Measurements from ENCODE around the gene NBEA.

The NBEA gene

DNA sequence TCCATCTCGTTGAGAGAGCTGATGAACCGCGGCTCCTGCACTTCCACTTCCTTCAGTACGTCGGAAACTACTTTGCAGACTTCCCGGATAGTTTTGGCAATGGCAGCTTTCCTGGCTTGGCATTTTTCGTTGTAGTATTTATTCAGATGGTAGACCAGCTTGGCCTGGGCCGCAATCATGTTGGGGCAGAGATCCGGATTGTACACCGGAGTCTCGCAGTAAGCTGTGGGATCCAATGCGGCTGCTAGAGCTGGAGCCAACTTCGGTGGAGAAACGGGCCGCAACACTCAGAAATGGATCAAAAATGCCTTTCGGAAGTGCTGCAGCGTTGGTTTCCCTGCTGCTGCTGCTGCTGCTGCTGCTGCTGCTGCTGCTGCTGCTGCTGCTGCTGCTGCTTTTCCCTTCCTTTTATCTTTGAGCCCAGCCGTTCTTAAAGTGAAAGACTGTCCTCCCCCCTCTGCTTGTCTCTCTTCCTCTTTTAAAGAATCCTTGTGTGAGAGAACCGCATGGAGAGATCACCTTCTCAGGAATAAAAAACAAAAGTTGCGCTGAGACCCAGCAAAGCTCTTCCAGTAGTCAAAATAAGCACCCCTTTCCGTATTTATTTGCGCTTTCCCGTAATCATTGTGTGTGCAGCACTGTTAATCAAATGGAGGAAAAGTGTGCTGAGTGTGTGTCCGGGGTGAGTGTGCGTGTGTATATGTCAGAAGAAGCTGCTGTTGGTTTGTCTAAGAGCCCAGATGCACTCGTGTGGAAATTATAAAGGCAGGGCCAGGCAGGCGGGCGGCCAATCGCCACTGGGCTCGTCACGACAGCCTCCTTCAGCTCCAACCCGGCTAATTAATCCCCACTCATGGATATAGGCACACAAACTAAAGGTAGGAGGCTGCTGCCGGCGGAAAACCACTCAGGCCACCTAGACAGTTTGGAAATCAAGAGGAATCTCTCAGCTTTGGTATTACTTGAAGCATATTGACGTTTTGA lies 534.2 kb downstream of the NBEA start, which contains the start of gene MAB21L1:
MAB21L1 (minus strand) TSS at position 730 of the 984 bp plus-strand sequence; CDS start at position 179, 551 bp downstream.
- no peak for DNase-seq (ENCODE audit: low spot score)

DNA sequence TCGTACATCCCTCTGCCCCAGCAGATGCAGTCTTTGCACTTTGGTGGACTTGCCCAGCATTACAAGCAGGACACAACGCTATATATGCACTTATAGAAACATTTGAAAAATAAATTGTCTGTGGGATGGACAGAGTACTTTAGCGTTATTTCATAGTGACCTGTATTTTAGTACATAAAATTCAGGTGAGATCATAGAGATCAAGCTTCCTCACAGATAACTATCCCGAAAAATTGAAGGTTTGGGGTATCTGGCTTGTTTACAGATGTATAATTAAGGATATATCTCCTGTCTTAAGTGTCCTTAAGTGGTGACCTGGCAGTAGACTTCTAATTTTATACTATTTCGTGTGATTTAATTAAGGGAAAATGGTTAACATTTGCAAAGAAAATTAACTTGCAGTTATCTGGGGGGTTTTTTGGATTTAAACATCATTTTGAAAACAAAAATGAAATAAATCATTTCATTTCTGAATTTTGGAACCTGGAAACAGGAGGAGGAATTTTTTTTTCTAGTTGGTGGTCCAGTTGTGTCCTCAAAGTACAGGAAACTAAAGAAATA lies 535.4 kb downstream of the NBEA start:
- DNase-seq (ENCODE audit: low spot score): no peak

DNA sequence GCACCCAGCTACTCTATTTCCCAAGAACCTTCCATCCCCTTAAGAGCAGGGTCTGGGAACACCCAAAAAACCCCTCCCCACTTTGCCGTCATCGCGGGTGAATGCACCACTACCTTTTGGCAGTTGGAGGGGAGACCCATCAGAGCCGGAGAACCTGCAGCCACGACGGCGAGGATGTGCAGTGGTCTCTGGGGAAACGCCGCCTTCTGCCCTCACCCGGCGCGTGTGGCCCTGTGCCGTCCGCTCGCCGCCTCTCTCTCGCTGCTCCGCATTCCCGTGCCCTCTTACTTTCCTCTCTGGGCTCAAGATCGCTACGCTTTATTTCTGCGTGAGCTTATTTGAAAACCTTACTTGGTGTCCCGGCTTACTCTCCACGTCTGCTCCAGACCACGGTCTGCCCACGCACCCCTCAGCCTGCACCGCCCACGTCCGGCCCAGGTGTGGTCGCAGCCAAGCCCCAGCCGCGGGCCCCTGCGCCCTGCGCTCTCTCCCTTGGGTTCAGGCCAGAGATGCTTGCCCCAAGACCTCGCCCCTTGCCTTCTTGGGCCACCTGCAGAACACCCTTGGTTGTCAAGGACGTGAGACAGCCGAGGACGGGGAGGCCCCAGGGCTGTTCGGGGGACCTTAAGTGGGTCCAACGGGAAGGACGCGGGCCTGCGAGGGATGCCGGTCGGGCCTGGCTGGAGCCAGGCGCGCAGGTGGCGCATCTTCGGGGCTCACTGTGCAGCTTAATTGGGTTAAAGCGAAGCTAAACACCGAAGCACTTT lies 536.4 kb downstream of the NBEA start:
- DNase-seq (ENCODE audit: low spot score): no peak

DNA sequence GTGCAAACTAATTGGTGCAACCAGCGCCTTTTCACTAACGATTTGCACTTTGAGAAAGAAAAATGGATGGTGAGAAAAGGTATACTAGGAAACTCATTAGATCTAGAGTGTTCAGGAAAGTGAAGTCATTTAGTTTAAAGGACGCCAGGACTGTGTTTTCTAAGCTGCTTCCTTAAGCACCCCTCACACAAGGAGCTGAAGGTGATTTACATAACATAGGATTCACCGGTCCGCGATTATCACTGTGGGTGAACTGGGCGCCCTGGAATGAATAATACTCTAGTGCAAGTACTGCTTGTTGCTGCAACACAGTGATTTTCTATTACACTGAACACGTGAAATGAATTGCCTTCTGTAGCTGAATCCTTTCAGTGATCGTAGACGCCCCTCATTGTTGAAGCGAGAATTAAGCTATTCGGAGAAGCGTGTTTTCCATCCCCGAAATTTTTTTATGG lies 537.0 kb downstream of the NBEA start:
- no peak for DNase-seq (ENCODE audit: low spot score)

DNA sequence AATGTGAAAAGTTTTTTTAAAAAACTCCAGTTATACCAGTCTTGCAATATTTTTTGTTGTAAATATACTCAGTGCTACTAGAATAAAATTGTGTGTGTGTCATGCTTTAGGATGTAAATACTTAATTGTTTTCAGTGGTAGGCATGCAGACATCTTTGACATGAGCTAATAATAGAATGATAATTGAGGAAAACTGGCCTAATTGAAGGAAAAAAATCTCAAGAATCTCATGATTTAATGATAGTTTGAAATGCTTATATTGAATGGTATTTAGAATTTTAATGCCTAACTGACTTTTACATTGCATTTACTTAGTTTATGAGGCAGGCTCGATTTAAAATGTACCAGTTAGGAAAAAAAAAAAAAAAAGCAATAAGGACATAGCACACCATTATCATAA lies 537.6 kb downstream of the NBEA start:
- DNase-seq (ENCODE audit: low spot score): no peak

DNA sequence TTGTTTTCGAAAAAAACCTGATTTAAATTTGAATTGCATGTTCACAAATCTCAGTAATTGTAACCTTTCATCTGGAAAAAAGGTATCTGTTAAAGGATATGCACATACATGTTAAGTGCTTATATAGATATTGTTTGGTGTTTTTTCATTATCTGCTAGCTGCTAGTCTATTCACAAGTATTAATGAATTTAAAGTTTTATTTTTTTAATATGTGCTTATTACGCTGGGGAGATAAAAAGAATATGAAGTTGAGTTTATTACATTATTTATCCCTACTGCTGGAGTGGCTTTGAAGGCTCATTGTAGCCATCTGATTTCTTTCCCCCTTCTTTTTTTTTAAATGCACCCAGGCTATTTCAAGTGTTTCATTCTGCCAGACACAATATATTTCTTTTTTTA lies 538.3 kb downstream of the NBEA start:
- no peak for DNase-seq (ENCODE audit: low spot score)

DNA sequence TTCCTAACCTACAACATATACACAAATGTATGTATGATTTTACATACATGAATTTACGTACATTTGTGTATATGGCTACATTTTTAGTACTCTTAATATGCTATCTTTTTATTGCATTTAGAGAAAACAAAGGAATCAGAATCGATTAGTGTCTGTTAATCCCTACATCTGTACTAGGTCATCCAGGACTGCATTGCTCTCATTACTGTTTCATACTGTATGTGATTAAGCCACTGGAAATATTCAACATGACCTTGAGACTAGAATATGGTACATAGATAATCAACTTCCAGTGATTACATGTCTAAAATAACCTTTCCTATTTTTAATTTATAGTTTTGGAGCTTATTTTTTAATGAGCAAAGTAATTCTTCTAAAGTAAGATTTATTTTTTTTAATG lies 539.7 kb downstream of the NBEA start:
- DNase-seq (ENCODE audit: low spot score): no peak

DNA sequence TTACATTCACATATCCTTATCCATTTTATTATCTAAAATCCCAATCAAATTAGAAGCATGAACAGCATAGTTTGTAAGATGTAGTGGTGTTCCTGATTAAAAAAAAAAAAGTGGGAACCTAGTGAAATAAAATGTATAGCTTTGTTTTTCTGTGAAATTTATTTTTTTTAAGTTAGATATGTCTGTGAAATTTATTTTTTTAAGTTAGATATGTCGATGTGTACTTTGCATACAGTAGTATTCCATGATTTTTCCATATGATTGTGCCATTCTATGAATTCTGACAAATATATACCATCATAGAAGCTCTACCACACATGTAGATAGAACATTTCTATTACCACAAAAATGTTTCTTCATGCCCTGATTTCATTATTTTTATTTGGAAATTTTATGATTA lies 540.5 kb downstream of the NBEA start:
- DNase-seq (ENCODE audit: low spot score): no peak

DNA sequence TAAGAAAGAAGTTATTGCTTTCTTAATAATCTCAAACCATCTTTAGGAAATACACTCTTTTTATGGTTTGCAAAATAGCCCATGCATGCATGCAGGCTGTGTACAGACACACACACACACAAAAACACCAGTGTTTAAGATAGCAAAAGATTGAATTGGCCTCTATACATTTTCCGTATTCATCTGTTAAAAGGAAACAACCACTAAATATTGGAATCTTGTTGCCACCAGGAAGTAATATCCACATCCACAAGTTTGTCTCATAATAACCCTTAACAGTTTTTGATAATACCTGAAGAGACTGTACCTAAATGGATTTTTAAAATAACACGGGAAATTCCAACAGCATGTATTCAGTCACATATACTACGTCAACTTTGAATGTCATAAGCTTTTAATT lies 541.7 kb downstream of the NBEA start:
- DNase-seq (ENCODE audit: low spot score): no peak

DNA sequence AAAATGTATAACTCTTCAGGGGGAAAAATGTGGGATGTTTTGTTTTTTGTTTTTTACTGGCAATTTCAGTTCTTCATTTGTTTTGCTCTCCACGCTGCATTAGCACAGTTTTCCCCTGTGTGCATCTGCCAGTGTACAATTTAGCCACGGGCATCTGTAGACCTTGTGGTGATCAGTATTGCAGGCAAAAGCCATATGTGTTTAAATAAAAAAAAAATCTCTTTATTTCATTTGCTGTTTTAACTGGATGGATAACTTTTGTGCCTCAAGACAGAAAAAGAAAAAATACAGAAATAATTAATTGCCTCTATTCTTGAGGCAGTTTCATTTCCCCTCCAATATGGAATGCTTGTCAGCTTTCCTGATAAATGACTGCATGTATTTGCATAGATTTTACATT lies 542.3 kb downstream of the NBEA start:
- no peak for DNase-seq (ENCODE audit: low spot score)

DNA sequence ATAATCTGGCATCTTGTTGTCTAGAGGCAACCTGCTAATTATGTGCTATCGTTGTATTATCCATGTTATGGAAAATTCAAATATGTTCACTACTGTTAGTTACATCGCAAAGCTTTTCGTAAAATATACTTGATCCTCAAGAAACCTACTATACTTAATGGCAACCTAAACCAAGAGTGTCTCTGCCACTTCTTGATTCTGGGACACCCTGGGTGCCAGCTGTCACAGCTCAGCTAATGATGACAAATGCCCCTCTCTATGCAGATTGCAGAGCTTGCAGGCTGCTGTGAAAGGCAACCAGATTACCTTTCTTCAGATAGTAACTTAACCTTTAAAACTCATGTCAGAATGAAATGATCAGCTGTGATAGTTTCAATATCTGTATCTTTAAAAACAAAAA lies 543.4 kb downstream of the NBEA start:
- DNase-seq (ENCODE audit: low spot score): no peak

DNA sequence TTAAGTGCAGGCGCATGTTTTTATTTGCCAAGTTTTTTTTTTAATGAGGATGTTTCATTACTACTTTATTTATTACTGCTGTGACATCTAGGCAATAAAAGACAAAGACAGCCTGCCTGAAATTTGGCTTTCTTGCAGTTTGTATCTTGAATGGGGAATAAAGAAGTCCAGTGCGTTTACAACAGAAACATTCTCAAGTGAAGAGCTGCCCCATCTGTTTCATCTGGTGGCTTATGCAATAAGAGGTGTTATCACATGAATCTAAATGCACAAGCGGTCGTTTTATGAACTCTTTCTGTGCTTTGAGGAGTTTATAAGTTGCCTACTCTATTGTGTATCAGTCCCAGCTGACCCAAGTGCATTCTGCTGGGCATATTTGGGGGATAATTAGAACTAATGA lies 547.0 kb downstream of the NBEA start:
- DNase-seq (ENCODE audit: low spot score): no peak

DNA sequence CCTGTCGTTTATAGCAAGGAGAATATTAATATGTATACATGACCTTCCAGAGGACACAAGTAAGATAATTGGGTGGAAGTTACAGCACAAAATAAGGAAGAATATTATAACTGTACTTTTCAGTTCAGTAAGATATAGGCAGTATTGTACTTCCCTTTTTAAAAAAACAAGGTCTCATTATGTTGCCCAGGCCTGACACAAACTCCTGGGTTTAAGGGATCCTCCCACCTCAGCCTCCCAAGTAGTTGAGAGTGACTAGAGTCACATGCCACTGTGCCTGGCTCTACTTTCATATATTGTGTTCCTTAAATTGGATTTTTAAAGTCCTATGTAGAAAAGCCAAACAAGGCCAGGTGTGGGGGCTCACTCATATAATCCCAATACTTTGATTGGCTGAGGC lies 553.9 kb downstream of the NBEA start:
- no peak for DNase-seq (ENCODE audit: low spot score)

DNA sequence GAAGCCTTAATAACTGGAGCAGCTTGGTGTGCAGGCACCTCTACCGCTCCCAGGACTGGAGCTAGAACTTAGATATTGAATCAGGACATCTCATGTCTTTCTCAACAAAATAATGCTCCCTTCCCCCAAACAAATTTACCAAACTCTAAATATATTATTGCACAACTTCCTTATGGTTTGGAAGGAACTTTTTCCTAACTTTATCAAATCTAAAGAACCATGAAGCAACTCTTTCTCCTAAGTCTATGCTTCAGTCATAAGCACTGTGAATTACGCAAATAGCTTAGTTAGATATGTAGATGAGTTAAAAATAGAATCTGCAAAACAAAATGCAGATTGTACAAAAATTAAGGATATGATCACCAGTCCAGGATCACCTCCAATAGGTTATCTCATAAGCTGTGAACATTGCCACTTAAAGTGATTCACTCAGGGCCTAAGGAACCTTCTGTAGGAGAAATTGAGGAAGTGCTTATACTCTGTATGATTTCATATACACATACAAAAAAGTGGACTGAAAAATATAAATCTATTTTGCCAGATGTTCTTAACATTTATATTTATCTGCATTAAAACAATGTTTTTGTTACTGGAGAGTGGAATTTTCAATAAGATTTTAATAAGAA lies 554.8 kb downstream of the NBEA start:
- no peak for DNase-seq (ENCODE audit: low spot score)

DNA sequence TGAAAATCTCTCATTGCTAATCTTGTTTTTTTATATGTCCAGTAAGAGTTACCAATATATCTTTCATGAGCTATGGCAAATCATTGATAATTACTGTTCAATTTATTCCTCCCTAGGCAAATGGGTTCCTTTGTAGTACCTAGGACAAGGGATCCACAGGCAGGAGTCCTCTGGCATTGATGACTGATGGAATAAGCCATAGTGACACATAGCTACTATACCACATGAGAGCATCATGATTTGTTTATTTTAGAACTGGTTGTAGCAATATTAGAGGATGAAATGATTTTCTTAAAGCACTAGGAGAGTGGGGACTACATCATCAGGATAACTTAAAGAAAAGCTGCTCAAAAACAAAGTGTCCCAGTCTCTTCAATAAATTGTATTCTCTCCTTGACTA lies 556.2 kb downstream of the NBEA start:
- no peak for DNase-seq (ENCODE audit: low spot score)

DNA sequence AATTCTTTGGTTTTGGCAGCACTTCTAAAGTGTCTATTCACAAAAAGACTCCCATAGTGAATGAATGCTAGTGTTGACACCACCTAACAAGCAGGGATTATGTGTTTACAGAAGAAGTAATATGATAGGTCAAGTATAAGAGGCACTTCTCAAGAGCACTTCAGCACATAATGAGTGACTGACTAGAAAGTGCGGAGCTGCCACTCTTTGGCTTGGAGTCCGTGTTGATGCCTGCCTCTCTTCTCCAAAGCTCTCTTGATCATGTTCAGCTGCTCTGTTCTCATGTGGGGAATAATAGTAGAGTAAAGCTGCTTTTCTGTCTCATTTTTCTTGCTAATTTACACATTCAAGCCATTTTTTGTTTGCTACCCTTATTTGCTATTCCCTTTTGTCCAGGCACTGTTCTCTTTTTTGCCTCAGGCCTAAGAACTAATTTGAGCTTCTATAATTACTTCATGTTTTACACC lies 557.2 kb downstream of the NBEA start:
- DNase-seq (ENCODE audit: low spot score): no peak

DNA sequence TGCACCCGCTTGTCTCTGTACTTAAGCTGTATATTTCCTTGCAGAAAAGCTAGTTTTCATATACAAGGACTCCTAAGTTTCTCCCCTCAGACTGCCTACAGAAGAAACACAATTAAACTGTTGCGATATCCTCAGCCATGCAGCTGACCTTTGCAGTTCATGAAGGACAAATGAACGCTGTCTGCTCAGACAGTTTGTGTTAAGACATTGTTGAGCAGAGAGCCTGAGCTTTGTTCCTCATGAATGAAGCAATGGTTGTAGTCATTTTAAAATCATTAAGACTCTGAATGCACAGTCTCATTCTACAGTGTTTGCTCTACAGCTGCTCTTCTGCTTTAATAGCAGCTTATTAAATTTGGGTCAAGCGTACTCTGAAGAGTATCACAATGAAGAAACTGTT lies 557.6 kb downstream of the NBEA start:
- DNase-seq (ENCODE audit: low spot score): no peak

DNA sequence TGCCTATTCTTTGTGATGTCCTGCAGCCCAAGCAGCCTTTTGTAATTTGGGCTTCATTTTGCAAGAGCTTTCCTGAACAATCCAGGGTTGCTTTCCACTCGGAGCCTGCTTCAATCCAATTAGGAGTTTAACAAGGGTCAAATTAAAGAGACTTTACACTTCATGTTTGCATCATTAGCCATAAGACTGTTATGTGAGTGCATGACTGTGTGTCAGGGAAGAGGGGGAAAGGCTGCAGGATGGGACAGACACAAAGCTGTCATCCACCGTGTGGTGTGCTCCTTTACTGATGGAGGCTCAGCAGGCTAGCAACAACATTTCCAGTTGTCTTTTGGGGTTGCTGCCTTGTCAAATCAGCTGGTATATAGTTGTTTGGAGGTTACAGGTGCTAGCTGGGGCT lies 558.1 kb downstream of the NBEA start:
- no peak for DNase-seq (ENCODE audit: low spot score)

DNA sequence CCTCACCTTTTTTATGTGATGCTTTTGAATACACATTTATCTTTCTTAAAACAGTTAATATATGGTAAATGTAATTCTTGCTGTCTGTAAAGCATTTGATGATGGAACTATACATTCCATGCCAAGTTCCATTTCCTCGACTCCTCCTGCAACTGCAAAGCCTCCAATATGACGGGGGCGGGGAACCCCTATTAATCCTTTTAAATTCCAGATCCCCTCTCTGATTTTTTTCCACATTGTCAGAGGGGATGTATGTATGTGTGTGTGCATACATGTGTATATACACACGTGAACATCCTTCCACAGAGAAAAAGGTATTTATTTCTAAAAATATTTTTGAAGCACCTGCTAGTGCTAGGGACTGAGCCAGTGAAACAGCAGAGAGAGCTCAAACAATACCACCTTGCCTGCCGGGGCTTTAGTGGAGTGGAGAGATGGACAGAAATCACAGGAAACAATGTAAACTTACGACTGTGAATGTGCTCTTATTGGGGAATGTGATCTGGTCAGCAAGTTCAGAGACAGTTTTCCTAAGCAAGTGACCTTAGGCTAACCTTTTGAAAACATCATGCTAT lies 559.7 kb downstream of the NBEA start:
- DNase-seq (ENCODE audit: low spot score): no peak

DNA sequence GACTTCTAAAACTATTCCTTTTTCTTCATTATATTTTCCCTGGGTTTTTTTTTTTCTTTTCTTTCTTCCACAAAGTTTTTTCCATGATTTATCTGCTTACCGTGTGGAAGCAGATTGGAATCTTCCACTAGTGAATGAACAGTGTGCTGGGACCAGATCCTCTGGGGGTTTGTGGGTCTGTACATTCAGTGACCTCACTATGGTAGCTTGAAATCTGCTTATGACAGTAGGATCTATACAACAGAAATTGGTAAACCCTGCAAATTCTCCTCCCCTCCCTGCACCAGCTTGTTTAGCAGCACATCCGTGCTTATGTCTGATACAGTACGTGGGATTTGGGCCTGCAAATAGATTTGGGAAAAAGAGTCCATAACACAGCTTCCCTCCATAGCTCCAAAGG lies 560.4 kb downstream of the NBEA start:
- no peak for DNase-seq (ENCODE audit: low spot score)

DNA sequence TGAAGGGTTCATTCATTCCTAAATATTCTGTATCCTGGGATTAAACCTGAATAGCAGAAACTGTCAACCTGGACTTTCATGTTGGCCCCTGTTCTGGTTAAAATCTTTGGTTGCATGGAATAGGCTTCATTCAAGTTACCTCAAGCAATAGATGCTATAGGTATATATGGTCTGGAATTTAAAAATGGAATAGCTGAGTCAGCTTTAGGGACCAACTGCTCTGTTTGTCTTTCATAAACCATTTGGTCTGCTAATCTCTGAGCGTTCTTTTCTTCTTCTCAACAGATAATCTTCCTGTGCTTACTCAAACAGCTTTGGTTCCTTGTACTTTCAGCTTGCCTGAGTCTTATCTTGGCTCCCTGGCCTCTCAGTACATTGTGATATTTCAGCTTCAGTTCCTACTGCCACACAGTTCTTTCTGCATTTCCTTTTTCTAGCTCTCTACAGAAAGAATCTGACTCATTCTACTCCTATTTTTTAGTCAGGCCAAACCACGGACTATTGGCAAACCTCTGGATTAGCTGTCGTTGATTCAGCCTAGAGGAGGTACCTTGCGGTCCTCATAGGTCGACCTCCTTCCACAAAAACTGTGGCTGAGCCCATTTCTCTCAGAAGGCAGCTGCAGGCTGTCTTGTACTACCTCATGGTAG lies 570.3 kb downstream of the NBEA start:
- no peak for DNase-seq (ENCODE audit: low spot score)
